Raji (cell line): ENCODE measurements around the gene CTSW.

ENCODE experiments used
- POLR2A ChIP-seq: IDR thresholded peaks from 2 replicates; pipeline ENCODE4 v1.6.1; 2011; ENCODE audit warnings: low read depth, low read length, control low read depth; ENCODE audit not compliant: insufficient read depth

Gene CTSW

GRCh38 chr11:65898656-65899355, 19.2 kb downstream of the CTSW start:
- no peak for TF ChIP-seq POLR2A

GRCh38 chr11:65899356-65900124, 19.9 kb downstream of the CTSW start:
- TF ChIP-seq POLR2A: no peak

- no peak for TF ChIP-seq POLR2A
These were observed 20.7 kb downstream of the CTSW start, which contains the start of gene FOSL1 for GRCh38 chr11:65900125-65900898. FOSL1 (minus strand) TSS chr11:65900388; CDS start chr11:65900339, 49 bp downstream.

- TF ChIP-seq POLR2A: no peak
These were observed 21.2 kb downstream of the CTSW start for GRCh38 chr11:65900899-65901180.

- no peak for TF ChIP-seq POLR2A
These were observed 23.4 kb downstream of the CTSW start for GRCh38 chr11:65903068-65903481.

- TF ChIP-seq POLR2A: no peak
These were observed 24.1 kb downstream of the CTSW start for GRCh38 chr11:65903715-65904114.

GRCh38 chr11:65906602-65907001, 27.0 kb downstream of the CTSW start:
- no peak for TF ChIP-seq POLR2A

- no peak for TF ChIP-seq POLR2A
These were observed 28.2 kb downstream of the CTSW start for GRCh38 chr11:65907878-65908277.

GRCh38 chr11:65911682-65912568, 32.3 kb downstream of the CTSW start:
- TF ChIP-seq POLR2A: no peak

GRCh38 chr11:65912845-65913244, 33.2 kb downstream of the CTSW start:
- no peak for TF ChIP-seq POLR2A

- TF ChIP-seq POLR2A: no peak; the same call in 1 of the 2 replicates
These were observed 35.6 kb downstream of the CTSW start for GRCh38 chr11:65915101-65915820.

GRCh38 chr11:65915821-65916251, 36.2 kb downstream of the CTSW start:
- TF ChIP-seq POLR2A: 0 out of 2 replicates have a peak, but pooled peaks have one; percentile 8

GRCh38 chr11:65916391-65916790, 36.8 kb downstream of the CTSW start:
- TF ChIP-seq POLR2A: no peak

- TF ChIP-seq POLR2A: no peak
These were observed 37.4 kb downstream of the CTSW start for GRCh38 chr11:65917077-65917433.
